ENCODE results near the gene MPZL1.

DNA sequence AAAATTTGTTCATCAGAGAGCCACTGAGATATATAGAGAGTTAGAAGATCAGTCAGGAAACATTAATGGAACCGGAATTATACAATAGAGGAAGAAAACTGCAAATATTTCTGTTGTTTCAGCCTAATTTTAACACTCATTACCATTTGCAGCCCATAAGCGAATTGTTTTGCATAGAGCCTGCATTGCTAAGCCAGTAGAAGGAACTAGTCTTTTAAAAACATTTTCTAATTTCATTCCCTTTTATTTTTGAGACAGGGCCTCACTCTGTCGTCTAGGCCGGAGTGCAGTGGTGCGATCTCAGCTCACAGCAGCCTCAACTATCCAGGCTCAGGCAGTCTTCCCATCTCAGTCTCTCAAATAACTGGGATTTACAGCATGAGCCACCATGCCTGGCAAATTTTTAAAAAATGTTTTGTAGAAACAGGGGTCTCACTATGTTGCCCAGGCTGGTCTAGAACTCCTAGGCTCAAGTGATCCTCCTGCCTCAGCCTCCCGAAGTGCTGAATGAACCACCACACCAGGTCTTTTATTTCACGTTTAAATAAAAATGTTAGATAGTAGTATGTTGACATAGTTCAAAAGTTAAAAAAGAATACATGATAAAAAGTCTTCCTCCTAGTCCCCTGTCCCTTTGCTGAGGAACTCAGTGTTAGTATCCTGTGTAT lies 25.3 kb downstream of the MPZL1 start:
- no peak for TF ChIP-seq POLR2A (IDR thresholded peaks at IDR 0.05)
- TF ChIP-seq, protein P1, sequence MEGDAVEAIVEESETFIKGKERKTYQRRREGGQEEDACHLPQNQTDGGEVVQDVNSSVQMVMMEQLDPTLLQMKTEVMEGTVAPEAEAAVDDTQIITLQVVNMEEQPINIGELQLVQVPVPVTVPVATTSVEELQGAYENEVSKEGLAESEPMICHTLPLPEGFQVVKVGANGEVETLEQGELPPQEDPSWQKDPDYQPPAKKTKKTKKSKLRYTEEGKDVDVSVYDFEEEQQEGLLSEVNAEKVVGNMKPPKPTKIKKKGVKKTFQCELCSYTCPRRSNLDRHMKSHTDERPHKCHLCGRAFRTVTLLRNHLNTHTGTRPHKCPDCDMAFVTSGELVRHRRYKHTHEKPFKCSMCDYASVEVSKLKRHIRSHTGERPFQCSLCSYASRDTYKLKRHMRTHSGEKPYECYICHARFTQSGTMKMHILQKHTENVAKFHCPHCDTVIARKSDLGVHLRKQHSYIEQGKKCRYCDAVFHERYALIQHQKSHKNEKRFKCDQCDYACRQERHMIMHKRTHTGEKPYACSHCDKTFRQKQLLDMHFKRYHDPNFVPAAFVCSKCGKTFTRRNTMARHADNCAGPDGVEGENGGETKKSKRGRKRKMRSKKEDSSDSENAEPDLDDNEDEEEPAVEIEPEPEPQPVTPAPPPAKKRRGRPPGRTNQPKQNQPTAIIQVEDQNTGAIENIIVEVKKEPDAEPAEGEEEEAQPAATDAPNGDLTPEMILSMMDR (IDR thresholded peaks at IDR 0.05): no peak

All from testis (tissue), 2 donors.